Measurements from ENCODE around the gene RNASEH1.

The RNASEH1 gene
- total RNA-seq: 27.5 to 41.3 reads per million in 2 donors

- peak; percentile 100 for DNase-seq
These were observed at the start of gene RNASEH1 for GRCh38 chr2:3558205-3559014. TSS of gene RNASEH1 (minus strand) at chr2:3558333. CDS start at chr2:3558260, 73 bp downstream.

DNA sequence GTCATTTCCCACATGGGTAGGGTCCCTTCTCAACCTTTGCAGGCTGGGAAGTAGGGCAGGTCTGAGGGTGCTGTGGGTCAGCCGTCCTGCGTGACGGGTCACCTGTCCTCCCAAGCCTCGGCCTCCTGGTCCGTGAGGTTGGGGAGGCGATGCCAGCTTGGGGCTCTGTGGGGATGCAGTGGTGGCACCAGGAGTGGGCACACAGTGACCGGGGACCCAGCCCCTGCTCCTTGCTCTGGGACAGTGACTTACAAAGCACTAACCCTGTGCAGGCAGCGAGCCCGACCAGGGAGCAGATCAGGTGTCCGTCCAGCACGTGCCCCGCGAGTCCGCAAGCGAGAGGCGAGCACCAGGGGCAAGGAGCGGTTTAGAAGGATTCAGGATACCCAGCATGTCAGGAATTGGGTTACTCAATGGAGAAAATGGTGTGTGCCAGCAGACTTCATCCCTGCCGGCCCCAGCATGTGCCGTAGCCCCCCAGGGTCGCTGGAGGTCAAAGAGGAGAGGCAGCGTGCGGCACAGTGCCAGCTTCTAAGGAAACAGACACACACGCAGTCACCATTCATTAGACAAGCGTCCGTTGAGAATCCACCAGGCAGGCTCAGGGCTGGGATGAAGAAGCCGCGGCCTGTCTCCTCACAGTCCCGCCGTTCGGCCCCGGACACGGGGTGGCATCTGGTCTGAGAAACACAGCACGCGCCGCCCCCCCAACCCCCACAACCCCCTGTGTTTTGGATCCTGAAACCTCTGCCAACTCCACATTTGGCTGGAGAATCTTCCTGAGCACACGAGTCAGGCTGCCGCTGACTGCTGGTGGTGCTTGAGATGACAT, 48.5 kb upstream of the RNASEH1 start:
- DNase-seq: no peak

DNA sequence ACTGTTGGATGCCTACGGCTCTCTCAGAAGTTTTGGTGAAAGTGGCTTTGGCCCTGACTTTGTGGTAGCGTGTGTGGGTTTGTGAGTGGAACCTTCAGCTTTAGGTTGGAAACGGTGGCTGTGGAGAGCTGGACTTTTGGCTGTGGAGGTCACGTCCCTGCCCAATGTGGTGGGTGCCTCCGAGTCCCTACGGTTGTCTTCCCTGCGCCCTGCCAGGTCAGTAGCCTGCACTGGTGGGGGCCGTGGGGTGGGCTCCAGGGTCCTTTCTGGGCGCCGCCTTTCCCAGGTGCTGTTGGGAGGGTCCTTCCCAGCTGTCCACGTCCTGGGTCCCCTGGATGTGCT, 47.9 kb upstream of the RNASEH1 start:
- no peak for DNase-seq

GRCh38 chr2:3604991-3605961, 47.1 kb upstream of the RNASEH1 start:
- peak; percentile 24 for DNase-seq

DNA sequence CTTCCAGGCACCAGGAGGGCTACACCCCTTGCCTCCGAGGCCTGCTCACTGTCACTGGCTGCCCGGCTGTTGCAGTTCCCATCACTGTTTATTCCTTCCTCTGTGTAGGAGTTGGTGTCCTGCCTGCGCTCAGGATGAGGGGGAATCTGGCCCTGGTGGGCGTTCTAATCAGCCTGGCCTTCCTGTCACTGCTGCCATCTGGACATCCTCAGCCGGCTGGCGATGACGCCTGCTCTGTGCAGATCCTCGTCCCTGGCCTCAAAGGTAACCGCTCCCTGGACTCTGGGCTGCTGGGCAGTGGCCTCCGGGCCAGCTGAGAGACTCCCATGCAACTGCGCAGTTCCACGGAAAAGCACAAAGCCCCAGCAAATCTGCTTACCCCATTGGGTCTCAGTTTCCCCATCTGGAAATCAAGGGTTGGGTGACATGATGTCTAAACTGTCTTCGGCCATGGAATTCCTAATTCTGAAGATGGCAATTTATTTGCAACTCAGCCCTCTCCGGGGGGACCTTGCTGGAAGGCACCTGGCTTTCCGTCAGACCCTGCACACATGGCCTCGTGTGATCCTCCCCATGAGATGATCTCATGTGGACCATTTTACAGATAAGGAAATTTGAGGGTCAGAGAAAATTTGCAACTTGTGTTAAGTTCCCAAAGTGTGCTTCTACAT, 46.2 kb upstream of the RNASEH1 start:
- no peak for DNase-seq

DNA sequence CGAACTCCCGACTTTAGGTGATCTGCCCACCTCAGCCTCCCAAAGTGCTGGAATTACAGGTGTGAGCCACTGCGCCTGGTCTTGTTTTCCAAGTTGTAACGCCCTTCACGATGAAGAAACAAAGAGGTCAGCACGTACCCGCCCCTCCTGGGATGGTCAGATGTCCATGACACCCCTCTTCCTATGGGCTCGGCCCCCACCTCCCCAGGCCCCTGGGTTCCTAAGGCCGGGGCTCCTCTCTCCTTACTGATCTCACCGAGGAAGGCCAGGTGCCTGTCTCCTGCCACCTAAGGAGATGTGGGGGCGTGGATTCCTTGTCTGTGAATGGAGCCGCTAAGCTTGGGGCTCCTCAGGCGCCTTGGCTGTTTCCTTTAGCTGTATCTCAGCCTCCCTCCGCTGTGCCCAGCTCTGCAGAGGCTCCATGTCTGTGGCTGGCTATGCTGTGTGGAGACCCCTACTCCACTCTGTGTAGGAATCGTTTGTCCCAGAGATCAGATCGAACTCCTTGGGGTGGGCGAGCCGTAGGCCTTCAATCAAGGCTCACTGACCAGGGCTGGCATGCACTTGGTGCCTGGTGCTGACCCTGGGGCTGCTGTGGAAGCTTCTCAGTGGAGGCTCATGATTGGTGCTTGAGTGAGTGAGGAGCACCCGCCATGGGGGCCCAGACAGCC, 45.5 kb upstream of the RNASEH1 start:
- DNase-seq: no peak

DNA sequence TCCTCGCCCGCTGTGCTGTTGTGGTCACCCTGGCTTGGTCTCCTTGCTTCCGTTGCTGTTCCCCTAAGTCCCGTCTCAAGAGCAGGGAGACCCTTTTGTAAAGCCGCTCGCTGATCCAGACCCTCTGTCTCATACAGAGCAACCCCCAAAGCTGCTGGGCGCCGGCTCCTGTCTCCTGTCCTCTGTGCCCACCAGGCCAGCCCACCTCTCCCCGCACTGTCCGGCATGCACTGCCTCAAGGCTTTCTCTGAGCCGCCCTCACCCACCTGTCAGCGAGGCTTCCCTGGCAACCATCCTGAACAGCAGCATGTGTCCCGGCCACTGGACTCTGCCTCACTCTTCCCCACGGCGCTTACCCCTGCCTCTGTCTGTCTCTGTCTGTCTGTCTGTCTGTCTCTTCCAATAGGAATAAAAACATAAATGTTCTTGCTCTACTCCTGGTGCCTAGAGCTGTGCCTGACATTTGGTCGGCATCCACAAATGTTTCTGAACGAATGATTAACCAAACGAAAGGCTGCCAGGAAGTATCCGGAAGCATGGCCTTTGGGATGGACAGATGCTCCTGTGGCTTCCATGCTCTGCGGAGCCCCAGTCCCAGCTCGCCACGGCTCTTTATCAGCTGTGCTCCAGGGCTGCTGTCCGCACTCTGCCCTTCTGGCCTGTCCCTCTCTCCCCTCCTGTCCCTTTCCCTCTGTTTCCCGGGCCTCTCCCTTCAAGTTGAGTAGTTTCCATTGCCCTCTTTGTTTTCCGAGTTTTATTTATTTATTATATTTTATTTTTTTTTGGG, 44.6 kb upstream of the RNASEH1 start:
- DNase-seq: no peak

GRCh38 chr2:3601561-3602271, 43.6 kb upstream of the RNASEH1 start:
- DNase-seq: no peak

GRCh38 chr2:3600256-3600855, 42.2 kb upstream of the RNASEH1 start:
- no peak for DNase-seq

- no peak for DNase-seq
These were observed 41.0 kb upstream of the RNASEH1 start for GRCh38 chr2:3598912-3599854.

DNA sequence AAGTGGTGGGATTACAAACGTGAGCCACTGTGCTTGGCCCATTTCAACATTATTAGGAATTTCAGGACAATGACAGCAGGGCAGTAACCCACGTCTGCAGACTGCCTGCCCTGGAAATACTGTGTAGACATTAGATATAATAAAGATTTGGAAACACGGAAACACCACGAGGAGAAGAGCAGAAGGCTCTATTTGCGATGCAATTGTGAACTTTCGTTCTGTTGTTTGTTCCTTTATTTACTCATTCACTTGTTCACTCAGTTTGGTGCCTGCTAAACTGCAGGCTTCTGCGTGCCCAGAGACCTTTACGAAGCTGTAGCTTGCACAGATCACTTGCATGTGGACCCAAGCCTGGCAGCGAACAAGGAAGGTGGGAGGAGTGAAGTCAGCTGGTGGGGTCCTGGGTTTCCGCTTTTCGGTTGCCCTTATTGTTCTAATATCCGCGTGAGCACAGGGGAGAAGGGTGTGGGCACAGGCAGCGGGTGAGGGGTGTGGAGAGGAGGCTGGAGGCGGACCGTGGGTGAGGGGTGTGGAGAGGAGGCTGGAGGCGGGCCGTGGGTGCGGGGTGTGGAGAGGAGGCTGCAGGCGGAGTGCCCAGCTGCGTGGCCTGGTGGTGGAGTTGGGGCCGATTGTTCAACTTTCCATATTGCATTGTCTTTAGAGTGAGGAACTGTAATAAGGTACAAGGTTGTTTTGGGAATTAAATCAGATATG, 40.2 kb upstream of the RNASEH1 start:
- DNase-seq: no peak

- DNase-seq: no peak
These were observed 39.4 kb upstream of the RNASEH1 start for GRCh38 chr2:3597567-3597966.

DNA sequence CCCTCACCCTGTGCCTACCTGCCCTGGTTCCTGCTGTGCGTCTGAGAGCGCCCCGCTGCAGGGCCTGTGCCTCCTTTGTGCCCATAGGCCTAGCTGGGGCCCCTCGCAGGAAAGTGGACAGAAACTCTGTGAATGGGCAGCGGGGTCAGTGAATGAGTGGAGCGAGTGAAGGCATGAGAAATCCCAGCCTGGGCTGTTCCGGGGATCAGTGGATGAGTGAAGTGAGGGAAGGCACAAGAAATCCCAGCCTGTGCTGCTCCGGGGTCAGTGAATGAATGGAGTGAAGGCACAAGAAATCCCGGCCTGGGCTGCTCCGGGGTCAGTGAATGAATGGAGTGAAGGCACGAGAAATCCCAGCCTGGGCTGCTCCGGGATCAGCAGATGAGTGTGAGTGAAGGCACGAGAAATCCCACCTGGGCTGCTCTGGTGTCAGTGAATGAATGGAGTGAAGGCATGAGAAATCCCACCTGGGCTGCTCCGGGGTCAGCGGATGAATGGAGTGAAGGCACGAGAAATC, 38.8 kb upstream of the RNASEH1 start:
- no peak for DNase-seq

DNA sequence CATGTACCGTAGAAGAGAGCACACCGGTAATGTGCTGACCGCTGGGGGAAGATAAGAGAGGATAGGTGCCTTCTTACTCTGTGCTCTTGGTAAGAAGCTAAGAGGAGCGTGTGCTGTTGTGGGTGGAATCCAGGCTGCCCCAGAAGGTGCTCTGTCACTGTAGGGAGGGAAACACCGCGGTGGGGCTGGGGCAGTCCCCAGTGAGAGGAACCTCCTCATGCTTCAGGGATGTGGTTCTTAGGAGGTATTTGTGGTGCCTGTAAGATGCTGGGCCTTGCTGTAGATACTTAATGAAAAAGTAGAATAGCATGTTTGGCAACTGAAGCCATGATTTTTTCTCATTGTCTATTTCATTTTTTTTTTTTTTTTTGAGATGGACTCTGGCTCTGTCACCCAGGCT, 37.9 kb upstream of the RNASEH1 start:
- DNase-seq: no peak

- no peak for DNase-seq
These were observed 37.3 kb upstream of the RNASEH1 start for GRCh38 chr2:3595404-3595803.

- DNase-seq: no peak
These were observed 36.6 kb upstream of the RNASEH1 start, which contains the start of gene COLEC11 for GRCh38 chr2:3594493-3595281. TSS of gene COLEC11 (plus strand) at chr2:3595112. CDS start at chr2:3604341, 9,229 bp downstream.

DNA sequence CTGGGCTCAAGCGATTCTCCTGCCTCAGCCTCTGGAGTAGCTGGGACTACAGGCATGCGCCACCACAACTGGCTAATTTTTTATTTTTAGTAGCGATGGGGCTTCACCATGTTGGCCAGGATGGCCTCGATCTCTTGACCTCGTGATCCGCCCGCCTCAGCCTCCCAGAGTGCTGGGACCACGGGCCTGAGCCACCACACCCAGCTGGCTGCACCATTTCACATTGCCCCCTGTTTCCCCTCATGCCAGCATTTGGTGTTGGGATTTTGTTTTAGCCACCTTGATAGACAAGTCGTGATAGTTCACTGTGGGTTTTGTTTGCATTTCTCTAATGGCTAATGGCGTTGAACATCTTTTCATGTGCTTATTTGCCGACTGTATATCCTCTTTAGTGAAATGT, 31.0 kb upstream of the RNASEH1 start:
- DNase-seq: no peak

Measured in T-helper 9 cell (primary cell).